Stimulated activated CD8-positive, alpha-beta memory T cell treated with anti-CD3 and anti-CD28 coated beads, Interleukin-7, amount 100 ng/mL, for 4 hours (primary cell): Measurements from ENCODE around the gene PSAP.

Experiments
- DNase-seq, 2 donors: peaks; one replicate each; pipeline ENCODE4 v3.0.0-alpha.2; 2020; ENCODE audit warnings: low read depth in 2 of 2

The PSAP gene

DNA sequence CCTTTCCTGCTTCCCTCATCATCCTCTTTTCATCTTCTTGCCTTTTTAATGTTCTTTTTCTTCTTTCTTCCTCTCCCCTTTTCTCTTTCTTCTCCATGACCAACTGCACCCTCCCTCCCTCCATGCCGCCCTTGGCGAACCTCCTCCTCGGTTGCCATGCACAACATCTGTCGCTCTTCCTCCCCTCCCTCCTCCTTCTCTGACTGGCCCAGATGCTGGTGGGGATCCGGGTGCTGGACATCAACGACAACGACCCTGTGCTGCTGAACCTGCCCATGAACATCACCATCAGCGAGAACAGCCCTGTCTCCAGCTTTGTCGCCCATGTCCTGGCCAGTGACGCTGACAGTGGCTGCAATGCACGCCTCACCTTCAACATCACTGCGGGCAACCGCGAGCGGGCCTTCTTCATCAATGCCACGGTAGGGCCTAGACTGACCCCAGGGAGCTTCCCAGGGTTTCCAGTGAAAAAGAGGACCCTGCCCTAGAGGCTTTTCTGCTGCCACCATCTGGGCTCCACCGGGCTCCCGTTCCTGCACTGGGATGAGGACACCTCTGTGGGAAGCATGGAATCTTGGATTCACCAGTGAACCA is 66.3 kb downstream of the PSAP start:
- no peak for DNase-seq

GRCh38 chr10:71783917-71784678 is 67.0 kb downstream of the PSAP start:
- no peak for DNase-seq

- no peak for DNase-seq
Observed at GRCh38 chr10:71782917-71783490, 68.0 kb downstream of the PSAP start.

GRCh38 chr10:71782221-71782916 is 68.7 kb downstream of the PSAP start:
- no peak for DNase-seq

DNA sequence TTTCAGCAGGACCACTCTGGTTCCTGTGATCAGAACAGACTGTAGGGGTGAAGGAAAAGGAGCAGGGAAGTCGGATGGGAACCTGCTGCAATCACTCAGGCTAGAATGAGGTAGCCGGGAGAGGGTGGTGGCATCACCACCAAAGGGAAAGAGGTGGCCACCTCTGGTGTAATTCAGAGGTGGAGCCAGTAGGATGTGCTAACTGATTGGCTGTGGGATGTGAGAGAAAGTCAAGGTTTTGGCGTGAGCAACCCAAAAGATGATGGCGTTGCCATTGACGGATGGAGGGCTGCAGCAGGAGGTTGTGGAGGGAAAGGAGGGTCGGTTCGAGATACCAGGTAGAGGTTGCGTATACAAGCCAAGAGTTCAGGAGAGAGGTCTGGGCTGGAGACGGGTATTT is 70.3 kb downstream of the PSAP start:
- no peak for DNase-seq

DNA sequence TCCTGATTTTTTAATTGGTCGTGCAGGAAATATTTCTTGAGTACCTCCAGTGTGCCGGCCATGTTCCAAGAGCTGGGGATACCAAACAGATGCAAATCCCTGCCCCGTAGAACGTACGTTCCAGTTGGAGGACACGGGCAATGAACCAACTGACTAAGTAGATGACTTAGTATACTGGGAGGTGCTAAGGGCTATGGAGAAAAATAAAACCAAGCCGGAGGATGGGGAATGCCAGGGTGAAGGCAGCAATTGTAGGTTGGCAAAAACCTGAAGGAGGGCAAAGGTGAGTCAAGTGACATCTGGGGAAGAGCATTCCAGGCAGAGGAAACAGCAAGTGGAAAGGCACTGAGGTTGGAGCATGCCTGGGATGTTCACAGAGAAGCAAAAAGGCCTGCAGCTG is 70.9 kb downstream of the PSAP start:
- no peak for DNase-seq

GRCh38 chr10:71779641-71780040 is 71.4 kb downstream of the PSAP start:
- DNase-seq = no peak

GRCh38 chr10:71778071-71778825 is 72.8 kb downstream of the PSAP start:
- no peak for DNase-seq

DNA sequence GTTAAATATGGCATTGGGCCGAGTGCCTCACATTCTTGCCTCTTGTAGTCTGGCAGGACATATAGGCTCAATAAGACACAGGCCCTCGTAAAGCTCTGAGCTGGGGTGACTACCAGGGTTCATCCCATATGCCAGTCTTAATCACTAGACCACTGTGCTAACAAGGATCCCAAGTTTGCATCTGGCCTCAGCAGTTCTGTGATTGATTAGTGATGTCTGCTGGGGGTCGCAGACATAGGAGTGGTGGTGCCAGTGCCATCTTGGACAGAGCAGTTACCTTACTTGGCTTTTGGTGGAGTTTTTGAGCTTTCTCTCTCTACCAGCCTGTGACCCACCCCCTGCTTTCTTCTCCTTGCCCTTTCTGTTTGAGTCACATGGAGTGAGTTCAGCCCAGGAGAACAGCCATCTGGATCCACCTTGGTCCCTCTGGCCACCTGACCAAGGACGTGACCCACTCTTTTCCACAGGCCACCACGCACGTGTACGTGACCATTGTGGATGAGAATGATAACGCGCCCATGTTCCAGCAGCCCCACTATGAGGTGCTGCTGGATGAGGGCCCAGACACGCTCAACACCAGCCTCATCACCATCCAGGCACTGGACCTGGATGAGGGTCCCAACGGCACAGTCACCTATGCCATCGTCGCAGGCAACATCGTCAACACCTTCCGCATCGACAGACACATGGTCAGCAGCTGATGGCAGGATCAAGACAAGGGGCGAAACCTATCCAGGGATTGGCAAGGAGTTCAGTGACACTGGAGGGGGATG is 73.7 kb downstream of the PSAP start:
- DNase-seq = no peak

GRCh38 chr10:71776481-71776925 is 74.5 kb downstream of the PSAP start:
- DNase-seq = no peak

DNA sequence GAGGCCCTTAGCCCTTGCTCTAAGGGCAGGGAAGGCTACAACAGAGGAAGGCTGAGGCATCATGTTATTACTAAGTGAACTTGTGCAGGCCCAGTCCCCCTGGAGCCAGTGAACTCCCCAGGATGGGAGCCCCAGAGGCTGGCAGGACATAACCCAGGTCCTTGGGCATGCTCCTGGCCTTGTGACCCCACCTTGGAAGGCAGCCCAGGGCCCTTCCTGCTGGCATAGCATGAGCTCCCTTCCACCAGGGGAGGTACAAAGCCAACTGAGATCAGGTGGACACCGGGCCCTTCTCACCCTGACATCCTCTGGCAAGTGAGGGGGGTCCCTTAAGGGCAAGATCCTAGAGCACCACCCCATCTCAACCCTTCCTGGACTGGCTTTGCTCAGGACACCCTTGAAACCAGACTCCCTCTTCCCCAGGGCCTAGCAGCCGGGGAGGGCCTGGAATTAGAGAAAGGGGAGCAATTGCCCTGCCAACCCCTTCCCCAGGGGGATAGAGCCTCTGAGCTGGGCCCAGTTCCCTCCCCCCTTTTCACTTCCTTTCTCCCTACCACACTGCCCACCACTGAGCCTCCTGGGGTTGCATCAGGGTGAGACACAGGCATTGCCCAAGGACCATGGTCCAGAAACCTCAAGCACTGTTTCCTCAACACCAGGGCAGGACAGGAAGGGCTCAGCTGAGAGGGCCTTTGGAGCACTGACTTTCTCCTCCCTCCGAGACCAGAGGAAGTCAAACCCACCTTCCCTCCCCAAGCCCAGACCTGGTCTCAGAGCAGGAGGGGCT is 75.9 kb downstream of the PSAP start:
- DNase-seq = no peak

DNA sequence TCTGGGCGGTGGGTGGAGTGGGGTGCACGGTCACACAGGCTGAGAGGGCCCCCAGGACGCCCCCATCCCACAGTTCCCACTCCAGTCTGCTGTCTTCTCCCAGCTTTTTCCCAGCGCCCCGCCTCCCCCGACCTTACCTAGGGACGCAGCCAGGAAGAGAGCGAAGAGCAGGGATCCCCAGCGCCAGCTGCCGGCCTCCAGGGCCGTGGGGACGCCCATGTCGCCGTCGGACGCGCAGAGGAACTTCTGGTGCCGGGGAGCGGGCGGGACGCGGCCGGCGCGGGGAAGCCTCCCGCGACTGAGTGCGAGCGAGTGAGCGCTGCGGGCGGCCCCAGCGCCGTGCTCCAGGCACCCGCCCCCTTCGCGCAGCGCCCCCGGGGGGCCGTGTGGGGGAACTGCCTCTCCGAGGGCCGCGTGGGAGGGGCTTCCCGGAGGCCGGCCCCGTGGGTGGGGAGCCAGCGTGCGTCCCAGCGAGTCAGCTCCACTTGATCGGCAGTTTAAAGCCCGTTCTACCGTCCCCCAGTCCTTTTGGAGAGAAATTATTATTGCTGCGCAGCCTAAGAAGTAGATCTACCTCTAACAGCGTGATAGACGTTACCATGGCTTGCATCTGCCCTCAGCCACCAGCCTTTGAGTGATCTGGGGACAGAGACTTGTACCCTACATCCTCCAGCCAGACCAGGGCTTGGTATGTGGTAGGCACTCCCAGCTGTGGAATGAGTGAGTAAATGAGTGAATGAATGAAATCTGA is 77.7 kb downstream of the PSAP start, which contains the start of gene VSIR:
Gene VSIR, minus strand, starts transcription at position 300 of the 751 bp plus-strand sequence. Its CDS starts 81 bp downstream, at position 219.
- DNase-seq = peak; percentile 88 to 93

DNA sequence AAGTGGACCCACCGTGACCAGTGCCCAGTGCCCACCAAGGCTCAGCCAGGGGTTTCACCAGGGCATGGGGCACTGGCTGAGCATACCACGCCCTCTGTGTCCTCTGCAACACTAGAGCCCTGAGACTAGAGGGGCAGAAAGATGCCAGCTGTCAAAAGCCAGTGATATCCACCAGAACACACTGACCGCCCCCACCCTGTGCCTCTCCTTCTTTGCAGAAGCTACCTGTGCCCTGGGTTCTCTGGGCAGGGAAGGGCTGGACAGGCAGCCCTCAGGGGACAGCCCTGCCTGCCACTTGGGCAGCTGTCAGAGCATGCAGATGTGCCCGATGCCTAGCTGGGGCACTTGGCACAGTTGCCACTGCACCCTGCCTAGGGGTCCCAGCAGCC is 78.2 kb downstream of the PSAP start:
- DNase-seq = no peak

DNA sequence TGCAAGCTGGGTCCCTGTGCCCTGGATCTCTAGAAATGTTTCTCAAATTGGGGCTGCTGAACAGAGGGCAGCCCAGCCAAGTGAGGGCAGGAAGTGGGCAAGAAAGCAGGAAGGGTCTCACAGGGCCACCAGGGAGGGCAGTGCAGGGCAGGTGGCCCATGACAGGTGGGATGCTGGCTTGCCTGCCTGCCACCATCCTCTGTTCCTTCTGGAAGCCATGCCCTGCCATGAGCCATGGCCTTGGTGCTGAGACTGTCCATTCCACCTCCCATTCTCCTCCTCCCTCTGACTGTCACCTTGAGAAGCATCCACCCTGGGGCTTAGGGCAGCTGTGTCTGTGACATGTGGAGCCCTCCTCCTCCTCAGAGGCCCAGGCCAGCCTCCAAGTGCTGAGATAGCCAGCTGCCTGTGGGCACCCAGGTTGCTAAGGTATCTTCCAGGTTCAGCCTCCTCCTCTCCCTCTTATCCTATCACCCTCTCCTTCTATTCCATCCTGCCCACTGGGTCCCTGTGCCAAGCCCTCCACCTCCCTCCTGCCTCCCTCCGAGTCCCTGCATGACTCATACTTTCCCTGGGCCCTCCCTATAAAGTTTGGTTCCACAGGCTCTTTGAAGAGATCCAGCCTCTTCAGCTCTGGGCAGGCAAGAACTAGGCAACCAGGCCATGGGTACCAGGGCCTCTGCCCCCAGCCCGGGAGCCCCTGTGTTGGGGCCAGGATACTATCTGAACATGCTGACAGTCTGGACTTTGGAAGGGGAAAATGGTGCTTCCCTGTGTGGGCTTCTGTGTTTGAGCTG is 79.0 kb downstream of the PSAP start:
- peak; percentile 37 to 63 for DNase-seq

GRCh38 chr10:71771204-71771603 is 79.8 kb downstream of the PSAP start:
- DNase-seq = no peak

DNA sequence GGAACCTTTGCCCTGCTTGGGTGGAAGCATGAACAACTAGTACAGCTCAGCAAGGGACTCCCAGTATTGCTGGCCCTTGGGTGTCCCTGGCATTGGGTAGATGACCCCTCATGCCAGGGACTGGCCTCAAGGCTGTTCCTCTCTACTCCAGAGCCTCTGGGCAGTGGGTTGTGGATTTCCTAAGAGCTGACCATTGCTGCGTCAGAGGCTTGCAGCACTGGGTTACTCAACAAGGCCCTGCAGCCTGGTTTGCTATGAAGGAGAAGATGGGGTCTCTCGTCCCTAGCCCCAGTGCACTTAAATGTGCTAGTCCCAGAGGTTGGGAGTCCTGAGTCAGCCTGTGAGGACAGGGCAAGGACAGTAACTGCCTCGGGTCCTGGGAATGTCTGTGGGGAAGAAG is 80.3 kb downstream of the PSAP start:
- no peak for DNase-seq

DNA sequence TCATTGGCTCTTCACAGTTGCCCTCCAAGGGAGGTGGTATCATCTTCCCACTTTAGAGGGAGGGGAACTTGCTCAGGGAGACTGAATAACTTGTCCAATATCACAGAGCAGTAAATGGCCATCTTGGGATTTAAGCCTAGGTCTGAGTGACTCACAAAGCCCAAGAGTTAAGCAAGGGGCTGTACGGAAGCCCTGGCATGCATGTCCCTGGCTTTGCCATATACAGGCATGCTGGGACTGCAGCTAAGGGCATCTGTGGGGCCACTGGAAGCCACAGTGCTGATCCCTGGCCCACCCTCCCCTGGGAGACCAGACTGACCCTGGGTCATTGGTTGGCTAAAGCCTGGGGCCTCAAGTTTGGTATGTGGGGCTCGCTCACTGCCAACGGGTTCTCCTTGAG is 80.8 kb downstream of the PSAP start:
- no peak for DNase-seq

DNA sequence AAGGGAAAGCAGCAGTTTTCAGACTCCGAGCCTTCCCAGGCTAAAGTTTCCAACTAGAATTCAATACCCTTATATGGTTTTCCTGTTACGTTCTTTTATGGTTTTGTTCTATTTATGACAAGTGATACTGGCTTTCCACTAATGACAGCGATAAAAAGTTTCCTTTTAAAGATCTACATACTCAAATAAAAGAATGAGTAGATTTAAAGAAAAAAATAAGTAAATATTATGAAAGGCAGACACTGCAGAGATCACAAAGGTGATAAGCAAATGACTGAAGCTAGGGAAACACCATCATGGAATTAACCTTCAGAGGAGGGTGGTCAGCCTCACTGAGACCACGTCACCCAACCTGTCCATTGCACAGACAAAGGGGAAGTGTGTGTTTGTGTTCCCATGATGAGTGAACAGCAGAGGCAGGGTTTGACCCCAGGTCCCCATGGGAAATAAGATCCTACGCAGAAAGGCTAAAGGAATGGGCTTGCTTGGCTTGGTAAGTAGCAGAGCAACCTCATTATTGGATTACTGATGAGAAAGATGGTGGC is 81.7 kb downstream of the PSAP start:
- DNase-seq = no peak
